T-helper 2 cell treated with Interferon-gamma antibody and Interleukin-4, amounts not matched to agents 100 ng/mL and 5 ng/mL, for 36 hours (primary cell): Measurements from ENCODE around the gene COL4A2. TPM values are rescaled to one million over a fixed set of nuclear protein-coding genes. Genes with fewer than 3 reads are reported as not detected.
"Not testable (repeated sequence)": the region's sequence is repeated elsewhere in the genome, so short reads cannot be mapped to it uniquely, and the experiment has no call there.

Experiments
- intact Hi-C: fragments of 100-400 bp; cut with micrococcal nuclease; formaldehyde crosslinking; loops from one replicate; pipeline ENCODE4 v1.15.1; 2023
- total RNA-seq: library from RNA; stranded (reverse); gene quantifications from 2 replicates; pipeline ENCODE4 v1.2.3, GENCODE V29; 2022

COL4A2 gene
- total RNA-seq, 1 donor from 2014 or later: not detected

DNA sequence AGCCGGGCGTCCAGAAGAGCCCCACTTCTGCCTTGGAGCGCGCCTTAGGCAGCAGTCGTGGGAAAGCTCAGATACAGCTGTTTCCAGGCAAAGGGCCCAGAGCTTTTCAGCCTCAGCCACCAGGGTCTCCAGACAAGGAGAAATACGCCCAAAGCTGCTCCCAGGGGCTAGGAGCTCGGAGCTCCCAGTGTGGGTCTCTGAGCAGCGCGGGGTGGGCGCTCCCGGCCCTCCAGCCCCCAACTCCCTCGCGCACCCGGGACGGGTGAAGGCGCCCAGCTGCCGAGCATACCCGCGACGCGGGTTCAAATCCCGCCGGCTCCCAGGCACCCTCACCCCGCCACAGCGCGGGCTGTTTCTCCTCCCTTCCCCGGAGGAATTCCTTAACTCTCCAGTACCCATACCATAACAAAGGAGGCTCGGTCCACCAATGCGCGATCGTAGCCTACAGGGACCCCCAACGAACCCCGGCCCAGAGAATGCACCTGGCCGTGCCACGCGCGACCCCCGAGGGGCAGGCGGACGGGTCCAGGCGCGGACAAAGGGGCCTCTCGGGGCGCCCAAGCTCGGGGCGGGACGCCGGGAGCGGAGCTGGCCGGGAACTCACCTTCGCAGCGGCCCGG, 634 bp upstream of the COL4A2 start:
- intact Hi-C loops: no loop called here

DNA sequence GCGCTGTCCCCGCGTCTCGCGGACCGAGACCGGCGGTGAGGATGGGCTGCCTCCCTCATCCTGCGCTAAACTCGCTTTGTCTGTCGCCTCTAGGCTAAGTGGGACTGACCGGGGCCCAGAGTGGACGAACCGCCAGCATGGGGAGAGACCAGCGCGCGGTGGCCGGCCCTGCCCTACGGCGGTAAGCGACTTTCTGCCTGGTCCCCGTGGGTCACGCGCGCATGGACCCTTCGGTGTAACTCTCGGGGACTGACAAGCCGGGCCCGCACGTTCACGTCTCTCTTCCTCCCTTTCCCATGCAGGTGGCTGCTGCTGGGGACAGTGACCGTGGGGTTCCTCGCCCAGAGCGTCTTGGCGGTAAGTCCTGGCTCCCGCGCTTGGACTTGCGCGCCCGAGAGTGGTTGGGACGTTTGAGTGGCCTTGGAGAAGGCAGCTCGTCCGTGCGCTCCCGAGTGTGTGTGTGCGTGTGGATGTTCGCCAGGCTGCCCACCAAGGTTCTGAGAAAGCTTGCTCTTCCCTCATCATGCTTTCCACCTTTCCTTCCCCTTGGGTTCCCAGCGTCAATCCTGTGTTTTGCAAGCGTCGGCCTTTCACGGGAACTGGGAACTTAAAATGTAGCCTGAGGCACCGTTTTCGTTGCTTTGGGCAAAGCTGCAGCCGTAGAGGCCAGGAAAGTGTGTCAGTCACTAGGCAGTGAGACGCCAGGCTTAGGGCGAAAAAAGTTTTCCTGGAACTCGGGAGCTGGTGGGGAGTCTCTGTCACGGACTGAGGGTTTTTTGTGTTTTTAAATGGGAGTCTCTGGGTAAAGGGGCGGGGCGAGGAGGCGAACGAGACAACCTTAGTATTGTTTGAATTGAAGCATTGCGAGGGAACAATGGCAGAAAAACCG, 927 bp downstream of the COL4A2 start:
- intact Hi-C loops: no loop called here

GRCh38 chr13:110308656-110309359, 1.7 kb downstream of the COL4A2 start:
- intact Hi-C loops: no loop called here

- intact Hi-C loops: no loop called here
These were observed 2.8 kb downstream of the COL4A2 start for GRCh38 chr13:110309661-110310524.

DNA sequence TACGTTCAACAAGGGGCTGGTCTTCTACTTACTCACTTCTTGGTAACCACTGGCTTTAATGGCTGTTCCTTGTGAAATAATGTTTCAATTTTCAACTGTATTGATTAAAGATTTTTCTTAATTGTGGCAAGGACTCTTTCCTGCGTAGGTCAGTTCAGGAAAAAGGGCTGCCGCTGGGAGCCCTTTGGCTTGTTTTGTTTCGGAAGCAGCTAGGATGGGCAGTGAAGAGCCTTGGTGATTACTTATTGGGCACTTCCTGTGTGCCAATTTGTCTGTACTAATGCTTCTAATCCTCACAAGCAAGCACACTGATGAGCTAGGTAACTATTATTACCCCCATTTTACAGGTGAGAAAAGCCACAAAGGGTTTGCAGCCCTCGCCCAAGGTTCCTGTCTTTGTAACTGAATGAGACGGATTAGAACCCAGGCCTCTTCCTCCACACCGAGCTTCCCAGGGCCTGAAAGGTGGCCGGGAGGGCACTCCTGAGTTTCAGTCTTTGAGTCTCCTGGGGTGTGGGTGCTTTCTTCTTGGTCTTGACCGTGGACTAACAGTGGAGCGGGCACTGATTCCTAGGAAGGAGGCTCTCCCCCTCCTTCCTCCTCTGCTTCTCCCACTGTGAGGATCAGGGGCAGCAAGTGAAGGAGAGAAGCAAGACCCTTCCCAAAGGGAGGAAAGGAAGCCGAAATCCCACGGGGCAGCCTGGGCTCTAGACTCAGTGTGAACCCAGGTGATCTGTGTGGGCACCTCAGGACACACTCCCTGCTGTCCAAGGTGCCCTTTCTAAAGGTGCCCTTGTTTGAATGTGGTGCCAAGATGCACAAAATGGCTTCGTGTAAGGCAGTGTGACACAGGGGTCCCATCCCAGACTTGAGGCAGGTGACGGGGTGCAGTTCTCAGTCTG, 3.7 kb downstream of the COL4A2 start:
- intact Hi-C loops: no loop called here

DNA sequence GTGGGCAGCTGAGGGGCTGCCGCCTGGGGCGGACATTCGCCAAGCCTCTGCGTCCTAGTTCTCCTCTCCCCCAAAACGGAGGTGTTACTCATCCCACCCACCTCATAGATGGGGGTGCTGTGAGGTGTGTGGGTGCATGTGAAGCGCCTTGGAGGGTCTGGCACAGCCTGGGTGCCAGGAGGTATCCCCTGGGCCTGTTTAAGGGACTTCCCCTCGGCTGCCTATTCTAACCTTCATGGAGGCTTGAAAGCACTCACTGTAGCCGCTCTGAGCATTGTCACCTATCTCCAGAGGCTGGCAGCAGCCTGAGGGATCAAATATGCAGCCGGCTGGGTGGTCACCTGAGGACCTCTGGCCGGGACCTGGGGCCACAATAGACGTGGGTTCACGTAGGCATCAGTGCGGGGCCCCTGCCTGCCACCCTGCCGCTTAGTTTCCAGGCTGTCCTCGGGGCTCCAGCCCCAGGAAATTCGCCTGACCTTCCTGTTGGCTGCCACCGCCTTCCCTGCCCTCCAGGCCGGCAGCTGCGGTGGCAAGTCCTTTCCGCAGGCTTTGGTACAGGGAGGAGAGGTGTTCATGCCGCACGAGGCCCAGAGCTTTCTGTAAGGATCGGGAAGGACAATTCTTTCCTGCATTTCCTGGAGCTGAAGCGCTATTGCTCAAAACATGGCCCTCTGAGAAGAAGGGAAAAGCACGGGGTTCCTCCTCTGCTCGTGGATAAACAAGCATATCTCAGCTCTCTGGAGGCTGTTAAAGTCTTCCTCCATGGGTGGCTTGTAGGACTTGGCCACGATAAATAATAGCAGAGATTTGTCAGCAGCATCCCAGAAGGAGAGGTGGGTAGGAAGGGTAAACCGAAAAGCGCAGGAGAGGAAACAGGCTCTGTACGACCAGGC, 4.6 kb downstream of the COL4A2 start:
- intact Hi-C loops: no loop called here

DNA sequence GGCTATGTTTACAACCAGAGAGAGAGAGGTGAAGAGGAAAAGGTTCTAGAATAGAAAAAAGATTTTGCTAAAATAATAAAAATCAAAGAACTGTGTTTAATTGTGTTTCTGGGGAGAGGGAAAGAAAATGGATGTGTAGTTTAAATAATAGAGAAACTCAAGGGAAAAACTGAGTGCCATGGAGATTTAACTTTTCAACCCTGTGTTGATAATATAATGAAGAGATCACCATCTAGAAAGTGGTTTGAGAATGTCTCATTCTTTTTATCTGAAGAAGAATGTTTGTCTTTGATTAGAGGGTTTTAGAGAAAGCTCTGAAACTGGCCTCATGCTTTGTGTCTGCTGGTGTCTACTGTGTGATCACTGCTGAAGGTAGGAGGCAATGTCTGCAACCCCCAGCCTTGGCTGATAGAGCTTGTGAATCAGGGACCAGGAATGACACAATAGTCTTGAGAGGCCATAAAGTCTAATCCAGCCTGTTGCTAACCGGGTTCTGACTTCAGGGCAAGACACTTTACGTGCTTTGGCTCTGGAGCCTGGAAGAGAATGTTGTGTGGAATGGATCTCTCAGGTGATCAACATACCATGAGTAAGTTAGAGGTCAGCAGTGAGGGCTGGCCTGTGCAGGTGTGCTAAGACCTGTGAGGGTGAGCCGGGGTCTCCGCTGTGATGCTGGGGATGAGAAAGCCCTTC, 5.4 kb downstream of the COL4A2 start:
- intact Hi-C loops: no loop called here

GRCh38 chr13:110313261-110313660, 6.2 kb downstream of the COL4A2 start:
- intact Hi-C loops: not testable (repeated sequence)

DNA sequence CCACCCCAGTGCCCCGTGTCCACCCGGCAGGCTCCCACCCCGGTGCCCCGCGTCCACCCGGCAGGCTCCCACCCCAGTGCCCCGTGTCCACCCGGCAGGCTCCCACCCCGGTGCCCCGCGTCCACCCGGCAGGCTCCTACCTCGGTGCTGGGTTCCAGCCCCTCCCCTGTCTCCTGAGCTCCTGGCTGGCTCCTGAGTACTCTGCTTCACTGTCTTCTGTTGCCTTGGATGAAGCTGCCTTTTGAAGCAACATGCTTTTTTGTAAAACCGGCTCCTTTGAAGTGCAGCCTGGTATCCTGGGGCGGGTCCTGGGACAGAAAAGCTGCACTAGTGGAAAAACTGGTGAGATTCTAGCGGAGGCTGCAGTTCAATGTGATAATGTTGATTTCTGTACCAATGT, 6.6 kb downstream of the COL4A2 start:
- intact Hi-C loops: not testable (repeated sequence)

DNA sequence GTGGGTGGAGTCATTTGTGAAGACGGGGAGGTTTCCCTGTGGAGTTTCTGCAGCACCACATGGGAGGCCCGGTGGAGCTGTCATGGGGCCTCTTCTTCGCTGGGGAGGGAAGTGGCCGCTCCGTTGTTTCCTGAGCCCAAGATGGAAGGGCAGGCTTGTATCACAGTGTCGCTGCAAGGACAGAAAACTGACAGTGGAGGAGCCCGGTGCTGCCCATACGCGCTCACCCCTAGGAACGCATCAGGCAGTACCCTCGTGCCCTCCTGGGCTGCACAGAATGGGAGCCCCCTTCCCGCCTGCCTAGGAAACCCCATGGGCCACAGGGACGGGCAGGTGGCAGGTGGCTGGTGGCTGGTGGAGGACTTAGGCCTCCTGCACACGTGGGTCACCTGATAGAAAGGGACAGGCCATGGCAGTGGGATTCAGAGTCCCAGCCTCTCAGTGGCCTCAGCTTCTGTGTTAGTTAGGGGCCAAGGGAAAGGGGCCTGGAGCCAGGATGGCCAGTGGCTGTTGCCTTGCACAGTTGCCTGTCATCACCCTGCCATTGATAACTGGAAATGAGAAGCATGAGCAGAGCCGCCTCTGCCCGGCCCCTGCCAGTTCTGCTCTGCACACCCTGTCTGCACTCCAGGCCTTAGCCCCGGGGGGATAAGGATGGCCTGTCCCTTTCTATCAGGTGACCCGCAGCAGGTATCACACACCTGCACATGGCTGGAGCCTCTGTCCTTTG, 7.6 kb downstream of the COL4A2 start:
- intact Hi-C loops: no loop called here

DNA sequence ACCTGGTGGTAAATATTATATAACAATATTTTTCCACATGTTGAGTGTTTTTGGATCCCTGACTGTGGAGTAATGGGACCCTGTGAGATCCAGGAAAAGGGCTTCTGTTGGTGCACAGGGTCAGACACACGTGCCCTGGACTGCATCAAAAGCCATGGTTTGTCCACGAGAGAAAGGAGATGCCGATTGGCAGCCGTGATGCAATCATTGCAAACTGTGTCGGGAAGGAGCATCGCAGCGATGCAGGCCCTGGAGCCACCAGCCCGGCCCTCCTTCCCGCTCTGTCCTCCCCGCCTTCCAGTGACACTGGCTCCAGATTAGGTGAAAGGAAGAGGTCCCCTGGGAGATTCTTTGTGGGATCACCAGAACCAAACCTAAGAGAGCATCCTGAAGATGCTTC, 9.1 kb downstream of the COL4A2 start:
- intact Hi-C loops: no loop called here

- intact Hi-C loops: no loop called here
These were observed 10.0 kb downstream of the COL4A2 start for GRCh38 chr13:110317093-110317492.

DNA sequence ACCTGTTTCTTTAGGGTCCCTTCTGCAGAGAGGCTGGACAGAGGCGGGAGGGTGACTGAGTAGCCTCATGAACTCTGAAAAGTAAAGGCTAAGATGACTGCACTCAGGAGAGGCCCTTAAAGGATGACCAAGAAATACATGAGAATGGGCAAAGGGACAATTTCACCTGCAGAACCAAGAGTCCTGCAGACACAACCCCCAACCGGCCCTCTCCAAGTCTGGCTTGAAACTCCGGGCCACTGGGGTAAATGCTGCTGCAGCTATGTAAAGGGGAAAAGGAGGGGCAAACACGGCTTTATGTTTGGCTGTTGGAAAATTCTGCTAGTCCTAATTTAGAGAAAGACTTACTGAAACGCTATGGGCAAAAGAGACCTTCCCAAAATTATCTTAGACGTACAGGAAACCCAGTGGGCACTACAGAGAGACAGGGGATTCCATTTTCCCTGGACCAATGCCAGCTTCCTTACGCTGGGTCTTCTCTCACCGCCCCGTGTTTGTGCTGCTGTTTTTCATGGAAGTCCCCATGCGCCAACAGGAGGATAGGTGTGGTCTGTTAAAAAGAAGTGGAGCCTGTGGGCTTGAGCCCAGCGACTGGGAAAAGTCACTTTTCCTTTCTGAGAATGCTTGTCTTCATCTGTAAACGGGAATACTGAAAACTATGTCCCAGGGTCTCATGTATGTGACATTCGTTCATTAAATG, 10.6 kb downstream of the COL4A2 start:
- intact Hi-C loops: no loop called here

DNA sequence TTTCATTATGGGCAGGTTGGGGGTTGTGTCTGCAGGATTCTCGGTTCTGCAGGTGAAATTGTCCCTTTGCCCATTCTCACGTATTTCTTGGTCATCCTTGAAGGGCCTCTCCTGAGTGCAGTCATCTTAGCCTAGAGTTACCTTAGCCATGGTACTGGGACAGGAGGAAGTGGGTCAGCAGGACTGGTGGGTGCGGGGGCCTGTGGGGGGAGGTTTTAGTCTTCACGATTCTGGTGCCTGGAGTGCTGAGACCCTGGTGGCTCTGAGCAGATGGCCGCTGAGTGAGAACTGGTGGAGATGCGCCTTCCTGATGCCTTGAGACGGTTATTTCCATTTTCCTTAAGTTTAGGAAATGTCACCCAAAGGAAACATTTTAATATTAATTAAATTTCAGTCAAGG, 11.8 kb downstream of the COL4A2 start:
- intact Hi-C loops: no loop called here

DNA sequence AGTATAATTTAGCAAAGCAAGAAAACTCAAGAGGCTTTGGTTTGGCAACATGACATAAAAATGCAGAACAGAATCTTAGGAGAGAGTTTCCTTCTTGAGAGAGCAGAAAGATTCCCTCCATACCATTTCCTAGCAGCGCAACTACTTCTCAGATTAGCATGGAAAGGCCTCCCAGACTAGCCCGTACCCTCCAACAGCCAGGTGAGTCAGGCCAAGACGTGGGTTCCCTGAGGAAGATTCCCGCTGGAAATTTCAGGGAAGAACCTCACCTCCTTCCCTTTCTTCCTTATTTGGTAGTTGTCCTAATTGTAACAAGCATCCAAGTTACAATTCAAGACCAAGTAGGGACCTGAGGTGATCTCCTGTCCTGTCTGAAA, 12.3 kb downstream of the COL4A2 start:
- intact Hi-C loops: no loop called here

DNA sequence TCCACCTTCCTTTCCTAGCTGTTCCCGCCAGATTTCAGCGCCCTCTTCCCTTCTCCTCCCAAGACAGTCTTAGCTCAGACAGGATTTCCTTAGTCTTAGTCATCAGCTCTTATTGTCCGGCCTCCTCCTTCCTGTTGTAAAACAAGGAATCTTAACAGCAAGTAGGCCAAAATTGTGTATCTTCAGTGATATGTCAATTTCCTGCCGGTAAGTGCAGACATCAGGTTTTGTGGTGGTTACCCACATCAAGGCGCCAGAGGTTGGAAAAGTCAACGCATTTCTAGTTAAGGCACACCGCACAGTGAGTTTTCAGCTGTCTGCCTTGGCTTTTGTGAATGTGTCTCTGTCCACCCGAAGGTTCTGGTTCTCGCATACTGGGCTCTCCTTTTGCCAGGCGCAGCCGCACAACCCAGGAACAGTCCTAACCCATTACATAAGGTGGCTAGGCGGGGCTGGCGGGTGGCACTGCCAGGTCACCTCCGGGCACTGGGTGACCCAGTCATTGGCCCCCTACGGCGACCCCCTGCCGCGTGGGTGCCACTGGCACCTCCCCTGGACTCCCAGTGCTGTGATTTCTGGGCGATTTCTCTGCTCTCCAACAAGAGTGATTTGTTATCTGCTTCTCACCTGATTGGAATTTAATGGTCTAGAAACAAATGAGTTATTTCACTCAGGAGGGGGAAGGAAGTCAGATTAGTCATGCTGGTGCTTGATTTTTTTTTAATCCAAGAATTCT, 12.9 kb downstream of the COL4A2 start:
- intact Hi-C loops: no loop called here

GRCh38 chr13:110320645-110321044, 13.6 kb downstream of the COL4A2 start:
- intact Hi-C loops: no loop called here
